ENCODE data around the gene MRPS27.

Gene MRPS27

DNA sequence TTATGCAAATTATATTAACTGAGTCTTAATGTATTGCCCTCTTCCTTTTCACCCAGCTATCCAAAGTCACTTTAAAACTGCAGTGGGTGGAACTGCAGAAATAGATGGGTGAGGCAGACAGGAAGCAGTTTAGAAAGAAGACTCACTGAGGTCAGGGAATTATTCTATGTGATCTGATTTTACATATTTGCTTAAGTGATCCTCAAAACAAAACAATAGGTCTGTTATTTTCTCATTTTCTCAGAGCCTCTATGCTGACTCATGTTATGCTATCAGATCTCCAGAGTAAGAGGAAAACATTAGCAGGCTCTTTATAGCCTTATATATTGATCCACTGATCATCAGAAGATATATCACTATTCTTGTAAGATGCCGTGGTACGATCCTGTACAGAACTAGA, 63.5 kb downstream of the MRPS27 start:
- no peak for DNase-seq (ENCODE audit: low read depth in 2 of 2)

- DNase-seq (ENCODE audit: low read depth in 2 of 2), result no peak
Observed at GRCh38 chr5:72255670-72256069, 64.4 kb downstream of the MRPS27 start.

- DNase-seq (ENCODE audit: low read depth in 2 of 2), result no peak
Observed at GRCh38 chr5:72255237-72255636, 64.8 kb downstream of the MRPS27 start.

DNA sequence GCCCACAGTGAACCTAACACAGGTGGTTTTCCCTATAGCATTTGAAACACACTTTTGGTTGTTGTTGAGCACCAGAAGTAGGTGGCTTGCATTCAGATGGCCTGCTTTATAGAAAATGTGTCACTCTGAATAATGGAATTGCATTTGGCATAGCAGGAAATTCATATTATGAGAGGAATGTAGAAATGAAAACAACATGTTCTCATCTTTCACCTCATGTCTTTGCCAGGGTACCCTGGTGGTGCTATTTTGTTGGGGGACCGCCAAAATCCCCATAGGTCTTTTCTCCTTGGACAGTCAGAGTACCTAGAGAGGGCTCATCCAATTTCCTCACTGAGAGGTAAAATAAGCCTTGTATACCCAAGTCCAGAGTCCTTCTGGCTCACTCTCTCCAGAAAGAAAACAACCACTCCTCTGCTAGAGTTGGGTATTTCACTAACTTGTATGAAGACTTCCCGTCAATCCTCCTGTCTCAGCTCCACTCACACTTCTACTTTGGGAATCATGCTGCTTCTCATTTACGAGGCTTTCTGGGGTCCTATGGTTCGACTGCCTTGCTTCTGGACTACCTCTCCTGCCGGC, 67.4 kb downstream of the MRPS27 start:
- no peak for DNase-seq (ENCODE audit: low read depth in 2 of 2)

DNA sequence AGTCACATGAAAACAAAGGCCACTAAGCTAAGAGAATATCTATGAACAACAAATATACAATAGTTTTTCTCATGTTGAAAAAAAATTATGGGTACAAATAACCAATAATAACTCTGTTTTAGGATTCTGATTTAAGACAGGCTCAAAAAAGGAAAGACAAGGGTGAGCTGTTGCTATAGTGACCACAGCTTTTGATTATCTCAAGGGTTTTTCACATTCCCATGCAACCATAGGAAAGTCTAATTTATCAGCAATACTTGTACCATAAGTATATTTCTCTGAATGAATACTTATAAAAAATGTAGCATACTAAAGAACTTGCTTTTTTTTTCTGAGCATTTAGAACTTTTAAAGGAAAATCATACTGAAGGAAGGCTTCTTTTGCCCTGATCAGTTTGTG, 68.0 kb downstream of the MRPS27 start:
- DNase-seq (ENCODE audit: low read depth in 2 of 2), result no peak

DNA sequence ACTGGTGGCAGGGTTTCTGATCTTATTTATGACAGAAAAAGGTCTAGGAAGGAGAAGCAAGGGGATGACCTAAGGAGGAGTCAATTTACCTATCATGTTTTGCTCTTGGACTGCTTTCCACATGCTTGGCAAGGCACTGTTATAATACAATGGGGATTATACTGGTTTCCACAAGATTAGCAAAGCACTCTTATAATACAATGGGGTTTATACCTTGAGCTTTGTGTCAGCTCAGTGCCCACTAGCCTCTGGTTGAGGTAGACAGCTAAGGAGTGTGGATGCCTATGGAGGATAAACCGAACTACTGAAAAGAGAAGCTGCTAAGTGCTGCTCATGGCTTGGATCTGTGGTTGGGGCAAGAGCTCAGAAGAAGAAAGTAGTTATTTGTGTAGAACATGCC, 68.7 kb downstream of the MRPS27 start:
- DNase-seq (ENCODE audit: low read depth in 2 of 2), result no peak

- no peak for DNase-seq (ENCODE audit: low read depth in 2 of 2)
Observed at GRCh38 chr5:72248410-72248981, 71.5 kb downstream of the MRPS27 start.

DNA sequence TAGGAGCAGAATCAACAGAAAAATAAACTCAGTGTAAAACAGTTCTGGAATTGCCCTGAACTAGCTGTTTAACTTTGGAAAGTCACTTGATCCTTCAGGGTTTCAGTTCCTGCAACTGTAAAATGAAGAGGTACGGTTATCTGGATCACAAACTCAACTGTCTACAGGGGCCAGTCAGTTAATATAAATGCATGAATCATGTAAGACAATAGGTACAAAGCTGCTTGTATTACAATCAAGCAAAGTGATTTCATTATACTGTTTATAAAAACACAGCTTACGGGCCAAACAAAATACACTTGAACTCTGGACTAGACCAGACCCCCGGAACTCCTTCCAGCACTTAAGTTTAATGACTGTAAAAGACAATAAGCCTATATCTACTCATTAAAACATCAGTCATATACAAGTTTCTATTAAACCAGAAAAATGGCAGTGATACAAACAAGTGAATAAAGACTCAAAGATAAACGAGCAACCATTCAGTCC, 73.0 kb downstream of the MRPS27 start:
- no peak for DNase-seq (ENCODE audit: low read depth in 2 of 2)

DNA sequence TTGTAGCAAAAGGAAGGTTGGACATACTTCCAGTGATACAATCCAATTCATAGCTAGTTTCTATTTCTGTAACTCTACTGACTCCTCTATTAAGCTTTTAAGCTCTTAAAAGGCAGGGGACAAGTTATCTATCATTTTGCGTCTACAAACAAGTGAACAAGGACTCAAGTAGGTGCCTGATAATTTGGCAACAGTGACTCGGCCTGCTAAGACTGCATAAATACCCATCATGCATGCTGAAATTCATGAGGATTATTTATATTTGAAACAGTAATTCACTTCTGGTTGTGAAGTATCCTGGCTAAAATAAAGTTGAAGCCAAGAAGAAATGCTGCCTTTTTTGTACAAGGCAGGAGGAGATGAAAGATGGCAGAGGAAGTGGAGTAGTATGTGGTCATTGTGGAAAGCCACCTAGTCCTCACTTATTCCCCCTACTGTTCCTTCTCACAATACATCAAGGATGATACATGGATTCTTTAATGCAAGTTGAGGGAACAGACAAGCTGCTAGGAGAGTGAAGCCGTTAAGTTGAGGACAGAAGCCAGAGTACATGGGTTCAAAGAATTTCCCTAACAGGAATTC, 74.0 kb downstream of the MRPS27 start:
- no peak for DNase-seq (ENCODE audit: low read depth in 2 of 2)

DNA sequence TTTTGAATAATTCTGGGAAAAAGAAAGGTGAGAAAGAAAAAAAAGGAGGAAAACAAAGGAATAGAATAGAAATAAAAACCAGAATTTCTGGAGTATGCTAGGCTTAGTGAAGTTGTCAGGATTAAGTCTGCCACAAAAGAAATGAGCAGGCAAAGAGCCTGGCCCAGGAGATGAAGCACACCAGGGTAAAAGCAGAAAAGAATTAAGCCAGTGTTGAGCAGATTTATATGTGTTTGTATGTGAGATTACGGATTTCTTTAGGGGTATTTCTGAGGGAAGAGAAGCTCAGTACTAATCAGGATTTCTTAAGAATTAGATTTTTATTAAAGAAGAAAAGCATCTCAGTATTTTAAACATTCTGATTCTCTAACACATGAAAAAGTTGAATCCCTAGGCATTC, 74.5 kb downstream of the MRPS27 start:
- no peak for DNase-seq (ENCODE audit: low read depth in 2 of 2)

DNA sequence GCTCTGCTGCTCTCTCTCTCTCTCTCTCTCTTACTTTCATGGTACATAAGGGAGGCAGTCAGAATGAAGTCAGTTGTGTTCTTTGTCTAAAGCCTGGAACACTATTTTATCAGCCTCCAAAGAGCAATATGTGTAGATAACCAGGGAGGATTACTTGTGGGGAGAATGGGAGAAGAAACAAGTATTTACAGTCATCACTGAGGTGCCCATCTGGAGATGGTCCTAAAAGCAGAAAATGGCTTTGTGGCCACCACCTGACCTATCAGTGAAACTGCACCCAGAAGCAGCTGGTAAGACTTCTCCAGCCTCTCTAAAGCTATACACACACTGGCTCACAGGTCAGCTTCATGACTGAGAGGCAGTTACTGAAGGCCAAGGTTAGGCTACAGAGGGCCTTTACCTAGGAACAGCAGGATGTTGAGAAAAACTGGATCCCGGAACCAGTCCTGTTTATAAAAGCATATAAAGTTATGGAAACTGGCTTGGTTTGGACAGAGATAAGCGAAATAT, 75.1 kb downstream of the MRPS27 start:
- DNase-seq (ENCODE audit: low read depth in 2 of 2), result no peak

DNA sequence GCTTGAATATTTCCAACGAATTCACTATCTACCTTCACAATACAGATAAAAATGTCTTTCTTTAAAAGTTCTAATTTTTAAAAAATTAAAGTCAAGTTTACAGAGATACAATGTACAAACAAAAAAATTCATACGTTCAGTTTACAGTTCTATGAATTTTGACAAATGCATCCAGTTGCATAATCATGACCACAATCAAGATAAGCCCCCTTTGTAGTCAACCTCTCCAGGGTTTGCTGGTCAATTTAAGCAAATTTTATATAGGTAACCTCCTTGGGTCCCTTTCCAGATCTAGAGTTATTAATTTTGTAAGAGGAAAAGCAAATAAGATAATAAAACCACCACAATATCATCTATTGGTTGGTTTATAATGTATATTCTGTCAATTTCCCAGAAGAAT, 76.3 kb downstream of the MRPS27 start:
- DNase-seq (ENCODE audit: low read depth in 2 of 2), result no peak

DNA sequence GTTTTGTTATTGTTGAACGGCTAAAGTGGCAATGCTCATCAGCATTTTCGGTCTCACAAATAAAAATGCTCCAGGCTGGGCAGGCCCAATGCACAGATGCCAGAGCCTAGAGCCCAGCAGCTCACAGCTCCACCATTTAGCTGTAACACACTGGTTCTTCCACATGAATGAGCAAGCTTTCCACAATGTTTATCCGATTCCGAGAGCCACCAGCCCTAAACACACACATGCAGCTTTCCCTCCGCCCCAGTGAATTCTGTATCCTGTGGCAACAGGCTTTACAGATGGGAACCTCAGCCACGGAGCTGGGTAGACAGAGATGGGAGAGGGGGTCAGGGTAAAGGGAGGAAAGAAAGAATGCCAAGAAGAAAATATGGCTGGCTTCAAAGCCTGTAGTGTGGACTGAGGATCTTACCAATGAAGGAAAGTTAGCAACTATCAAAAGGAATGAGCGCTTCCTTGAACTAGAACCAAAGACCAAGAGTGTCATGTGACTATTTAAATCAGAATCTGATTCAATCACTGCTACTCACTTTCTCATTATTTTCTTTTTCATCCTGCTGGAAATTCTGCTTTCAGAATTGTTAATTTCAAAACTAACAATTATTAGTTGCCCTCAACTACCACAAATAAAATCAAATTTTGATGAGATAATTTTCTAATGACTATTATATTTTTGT, 77.1 kb downstream of the MRPS27 start:
- DNase-seq (ENCODE audit: low read depth in 2 of 2), result no peak

DNA sequence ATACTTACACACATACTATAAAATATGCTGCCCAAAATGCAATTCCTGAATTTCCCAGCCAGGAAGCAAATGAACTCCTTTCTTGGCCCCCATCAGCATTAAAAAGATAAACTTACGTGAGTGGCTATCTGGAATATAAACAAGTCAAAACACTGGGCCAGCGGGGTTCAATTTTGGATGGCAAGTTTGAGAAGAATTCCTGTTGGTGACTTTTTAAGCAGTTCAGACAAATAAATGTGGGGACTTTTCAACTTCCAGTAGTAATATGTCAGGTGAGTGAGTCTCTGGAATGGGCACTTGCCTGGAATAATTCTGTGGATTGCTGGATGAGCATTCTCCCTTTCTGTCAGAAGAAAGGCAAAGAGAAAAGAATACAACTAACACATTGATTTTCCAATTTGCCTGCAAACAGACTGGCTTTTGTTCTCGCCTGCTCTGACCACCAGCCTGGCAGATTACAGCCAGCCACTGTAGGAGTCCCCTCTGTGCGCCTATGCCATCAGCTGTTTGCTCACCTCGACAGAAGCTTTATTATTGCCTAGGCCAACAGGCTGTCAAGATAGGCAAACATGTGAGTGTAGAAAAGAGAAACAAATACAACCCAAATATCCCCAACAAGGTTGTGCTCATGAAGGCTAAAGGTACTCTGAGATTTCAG, 78.6 kb downstream of the MRPS27 start:
- DNase-seq (ENCODE audit: low read depth in 2 of 2), result no peak

GRCh38 chr5:72238712-72239445, 81.2 kb downstream of the MRPS27 start:
- DNase-seq (ENCODE audit: low read depth in 2 of 2), result no peak

GRCh38 chr5:72237879-72238278, 82.2 kb downstream of the MRPS27 start:
- no peak for DNase-seq (ENCODE audit: low read depth in 2 of 2)

DNA sequence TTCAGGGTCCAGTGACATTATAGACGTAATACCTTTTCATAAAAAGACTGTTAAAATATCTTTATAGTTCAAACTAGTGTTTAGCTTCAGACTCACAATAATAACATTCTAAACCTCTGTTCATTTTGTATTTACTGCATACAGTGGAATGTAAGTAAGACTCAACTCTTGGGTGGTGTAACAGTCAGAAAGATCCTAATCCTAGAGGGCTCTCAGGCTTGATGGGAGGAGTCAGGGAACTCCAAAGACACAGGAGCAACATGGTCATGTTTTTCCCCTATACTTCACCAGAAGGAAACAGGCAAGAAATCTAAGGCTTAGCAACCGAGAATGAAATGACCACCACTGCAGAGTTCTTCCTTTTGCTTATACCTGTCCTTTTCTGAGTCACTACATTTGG, 82.6 kb downstream of the MRPS27 start:
- DNase-seq (ENCODE audit: low read depth in 2 of 2), result no peak

- no peak for DNase-seq (ENCODE audit: low read depth in 2 of 2)
Observed at GRCh38 chr5:72235725-72236124, 84.3 kb downstream of the MRPS27 start.

GRCh38 chr5:72234868-72235267, 85.2 kb downstream of the MRPS27 start:
- no peak for DNase-seq (ENCODE audit: low read depth in 2 of 2)

DNA sequence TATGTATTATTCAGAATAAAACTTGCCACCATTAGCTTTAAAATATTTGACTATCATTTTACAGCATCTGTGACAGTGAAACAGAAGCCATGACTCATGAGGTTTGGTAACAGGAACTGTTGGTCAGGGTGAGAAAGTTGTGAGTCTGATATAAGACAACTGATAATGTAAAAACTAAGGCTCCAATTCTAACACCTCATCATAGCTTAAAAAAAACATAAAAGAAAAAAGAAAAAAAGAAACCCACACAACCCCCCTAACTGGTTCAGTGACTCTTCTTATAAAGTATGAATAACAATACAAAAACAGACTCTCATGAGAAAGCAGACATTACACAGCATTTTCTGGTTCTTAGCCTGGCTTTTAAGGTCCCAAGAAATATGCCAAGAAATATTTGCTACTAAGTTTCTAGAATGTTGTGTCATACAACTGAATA, 85.8 kb downstream of the MRPS27 start:
- no peak for DNase-seq (ENCODE audit: low read depth in 2 of 2)

- DNase-seq (ENCODE audit: low read depth in 2 of 2), result no peak
Observed at GRCh38 chr5:72233835-72234234, 86.2 kb downstream of the MRPS27 start.

DNA sequence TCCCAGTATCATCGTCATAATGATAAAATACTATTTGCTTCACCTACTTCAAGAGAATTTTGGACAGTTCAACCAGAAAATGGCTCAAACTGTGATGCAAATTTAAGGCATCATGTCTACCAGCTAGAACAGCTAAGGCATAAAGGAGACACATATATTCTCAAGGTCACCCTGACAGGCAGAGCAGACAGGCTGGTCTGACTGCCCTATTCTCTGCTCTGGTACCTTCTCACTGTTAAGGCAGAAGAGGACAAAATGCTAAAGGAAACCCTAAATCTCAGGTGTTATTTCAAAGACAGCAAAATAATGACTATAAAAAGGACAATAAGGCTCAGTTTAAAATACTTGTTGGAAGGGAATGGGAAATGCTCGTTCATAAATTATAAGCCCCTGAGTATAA, 87.2 kb downstream of the MRPS27 start:
- no peak for DNase-seq (ENCODE audit: low read depth in 2 of 2)

All from stimulated activated CD8-positive, alpha-beta memory T cell treated with anti-CD3 and anti-CD28 coated beads, Interleukin-15, amount 100 ng/mL, for 48 hours (primary cell).